HCT116 (cell line): Measurements from ENCODE around the gene PCMTD2.

Experiments
- EZH2 ChIP-seq: fragments of 200-600 bp; sonication (generic); IDR thresholded peaks from 2 replicates; pipeline ENCODE4 v1.6.1; 2017; ENCODE audit warnings: antibody characterized with exemption, mixed run types
- POLR2AphosphoS5 ChIP-seq: IDR thresholded peaks from 2 replicates; pipeline ENCODE4 v1.6.1; 2011; ENCODE audit warnings: mild to moderate bottlenecking, low read depth, low read length, moderate library complexity
- ZNF274 ChIP-seq: fragments of 200-500 bp; sonication (Bioruptor generic); IDR thresholded peaks from 2 replicates; pipeline ENCODE4 v1.6.1; 2014; ENCODE audit warnings: mild to moderate bottlenecking, low read depth, low read length, inconsistent platforms
- TF ChIP-seq, protein P1 (sequence below), 3 experiments: fragments of 200-600 bp in 1 of 3; sonication (generic) in 1 of 3; IDR thresholded peaks in 2 of 3; conservative IDR thresholded peaks in 1 of 3; 2 replicates each; pipeline ENCODE4 v1.5.1; 2012 to 2017; ENCODE audit warnings: low read depth in 2 of 3, low read length in 2 of 3, antibody characterized with exemption in 1 of 3, borderline replicate concordance in 1 of 3, control low read depth in 1 of 3, mild to moderate bottlenecking in 1 of 3, mixed read lengths in 1 of 3, mixed run types in 1 of 3, moderate library complexity in 1 of 3; ENCODE audit not compliant: insufficient read depth in 1 of 3
- TF ChIP-seq, protein P2 (sequence below): IDR thresholded peaks from 2 replicates; pipeline ENCODE4 v1.6.1; 2012; ENCODE audit warnings: low read depth

DNA sequence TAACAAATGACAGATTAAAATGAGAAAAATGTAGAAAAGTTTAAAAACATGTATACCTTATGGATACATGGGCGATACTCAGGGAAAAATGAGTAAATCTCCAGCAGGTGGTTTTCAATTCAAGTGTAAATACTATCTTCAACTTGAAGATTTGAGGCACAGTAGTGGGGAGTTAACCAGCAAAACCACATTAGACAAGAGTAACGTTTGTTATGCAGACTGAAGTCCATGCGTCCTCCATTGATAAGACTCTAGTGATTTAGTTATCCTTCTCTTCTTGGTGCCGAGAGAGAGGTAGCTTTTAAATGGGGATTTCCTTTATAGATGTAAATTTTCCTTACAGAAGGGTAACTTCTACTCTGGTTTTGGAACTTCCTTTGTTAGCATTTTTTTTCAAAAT lies 28.1 kb downstream of the PCMTD2 start:
- TF ChIP-seq, protein P1, sequence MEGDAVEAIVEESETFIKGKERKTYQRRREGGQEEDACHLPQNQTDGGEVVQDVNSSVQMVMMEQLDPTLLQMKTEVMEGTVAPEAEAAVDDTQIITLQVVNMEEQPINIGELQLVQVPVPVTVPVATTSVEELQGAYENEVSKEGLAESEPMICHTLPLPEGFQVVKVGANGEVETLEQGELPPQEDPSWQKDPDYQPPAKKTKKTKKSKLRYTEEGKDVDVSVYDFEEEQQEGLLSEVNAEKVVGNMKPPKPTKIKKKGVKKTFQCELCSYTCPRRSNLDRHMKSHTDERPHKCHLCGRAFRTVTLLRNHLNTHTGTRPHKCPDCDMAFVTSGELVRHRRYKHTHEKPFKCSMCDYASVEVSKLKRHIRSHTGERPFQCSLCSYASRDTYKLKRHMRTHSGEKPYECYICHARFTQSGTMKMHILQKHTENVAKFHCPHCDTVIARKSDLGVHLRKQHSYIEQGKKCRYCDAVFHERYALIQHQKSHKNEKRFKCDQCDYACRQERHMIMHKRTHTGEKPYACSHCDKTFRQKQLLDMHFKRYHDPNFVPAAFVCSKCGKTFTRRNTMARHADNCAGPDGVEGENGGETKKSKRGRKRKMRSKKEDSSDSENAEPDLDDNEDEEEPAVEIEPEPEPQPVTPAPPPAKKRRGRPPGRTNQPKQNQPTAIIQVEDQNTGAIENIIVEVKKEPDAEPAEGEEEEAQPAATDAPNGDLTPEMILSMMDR (IDR thresholded peaks at IDR 0.05 in 2 of 3, conservative IDR thresholded peaks at IDR 0.05 in 1 of 3; ENCODE audit: borderline replicate concordance in 1 of 3, insufficient read depth in 1 of 3, low read depth in 2 of 3, low read length in 2 of 3), result no peak
- TF ChIP-seq EZH2, result no peak
- TF ChIP-seq ZNF274, result no peak
- TF ChIP-seq, protein P2, sequence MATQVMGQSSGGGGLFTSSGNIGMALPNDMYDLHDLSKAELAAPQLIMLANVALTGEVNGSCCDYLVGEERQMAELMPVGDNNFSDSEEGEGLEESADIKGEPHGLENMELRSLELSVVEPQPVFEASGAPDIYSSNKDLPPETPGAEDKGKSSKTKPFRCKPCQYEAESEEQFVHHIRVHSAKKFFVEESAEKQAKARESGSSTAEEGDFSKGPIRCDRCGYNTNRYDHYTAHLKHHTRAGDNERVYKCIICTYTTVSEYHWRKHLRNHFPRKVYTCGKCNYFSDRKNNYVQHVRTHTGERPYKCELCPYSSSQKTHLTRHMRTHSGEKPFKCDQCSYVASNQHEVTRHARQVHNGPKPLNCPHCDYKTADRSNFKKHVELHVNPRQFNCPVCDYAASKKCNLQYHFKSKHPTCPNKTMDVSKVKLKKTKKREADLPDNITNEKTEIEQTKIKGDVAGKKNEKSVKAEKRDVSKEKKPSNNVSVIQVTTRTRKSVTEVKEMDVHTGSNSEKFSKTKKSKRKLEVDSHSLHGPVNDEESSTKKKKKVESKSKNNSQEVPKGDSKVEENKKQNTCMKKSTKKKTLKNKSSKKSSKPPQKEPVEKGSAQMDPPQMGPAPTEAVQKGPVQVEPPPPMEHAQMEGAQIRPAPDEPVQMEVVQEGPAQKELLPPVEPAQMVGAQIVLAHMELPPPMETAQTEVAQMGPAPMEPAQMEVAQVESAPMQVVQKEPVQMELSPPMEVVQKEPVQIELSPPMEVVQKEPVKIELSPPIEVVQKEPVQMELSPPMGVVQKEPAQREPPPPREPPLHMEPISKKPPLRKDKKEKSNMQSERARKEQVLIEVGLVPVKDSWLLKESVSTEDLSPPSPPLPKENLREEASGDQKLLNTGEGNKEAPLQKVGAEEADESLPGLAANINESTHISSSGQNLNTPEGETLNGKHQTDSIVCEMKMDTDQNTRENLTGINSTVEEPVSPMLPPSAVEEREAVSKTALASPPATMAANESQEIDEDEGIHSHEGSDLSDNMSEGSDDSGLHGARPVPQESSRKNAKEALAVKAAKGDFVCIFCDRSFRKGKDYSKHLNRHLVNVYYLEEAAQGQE, result no peak
- no peak for TF ChIP-seq POLR2AphosphoS5
